Kidney epithelial cell (primary cell): ENCODE data around the gene JMJD1C. TPM values are rescaled to one million over a fixed set of nuclear protein-coding genes. Genes with fewer than 3 reads are reported as not detected.

ENCODE experiments used
- DNase-seq: peaks from one replicate; pipeline ENCODE4 v3.0.0-alpha.2; 2010; ENCODE audit warnings: low read depth
- H3K27me3 ChIP-seq: 2 replicates; pipeline ENCODE4 v1.6.0; 2011; ENCODE audit warnings: low read length; ENCODE audit not compliant: control insufficient read depth, insufficient read depth
- H3K36me3 ChIP-seq: 2 replicates; pipeline ENCODE4 v1.5.1; 2011; ENCODE audit warnings: low read length; ENCODE audit not compliant: control insufficient read depth, insufficient read depth
- H3K4me3 ChIP-seq: 2 replicates; pipeline ENCODE4 v1.5.1; 2011; ENCODE audit warnings: low read depth, mild to moderate bottlenecking, control low read depth, low read length
- total RNA-seq: library from RNA; depleted of rRNA; stranded (reverse); fragments of >200 nt; gene quantifications from 2 replicates; pipeline ENCODE4 v1.2.3, GENCODE V29; 2015
- TF ChIP-seq, protein P1 (sequence below): IDR thresholded peaks from 2 replicates; pipeline ENCODE4 v1.5.1; 2011; ENCODE audit warnings: mild to moderate bottlenecking, moderate library complexity, low read length, control low read depth, inconsistent platforms; ENCODE audit not compliant: insufficient read depth, poor library complexity, severe bottlenecking

Gene JMJD1C
- total RNA-seq, 1 donor from 2014 or later: 90.3 TPM

DNA sequence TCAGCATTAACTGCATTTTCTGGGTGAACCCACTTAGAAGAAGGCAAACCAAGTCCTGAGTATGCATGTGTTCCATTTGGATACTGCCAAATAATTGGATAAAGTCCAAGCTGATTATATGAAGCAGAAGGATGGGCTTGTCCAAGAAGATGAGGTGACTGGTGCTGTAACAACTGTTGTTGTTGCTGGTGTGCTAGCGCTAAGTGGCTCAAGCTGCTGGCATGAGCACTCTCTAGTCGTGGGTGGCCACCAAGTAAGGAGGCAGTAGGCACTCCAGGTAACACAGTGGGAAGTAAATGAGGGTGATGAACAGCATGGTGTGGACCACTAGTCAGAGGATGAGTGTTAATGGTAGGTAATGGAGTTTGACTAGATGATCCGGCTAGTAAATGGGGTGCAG is 252.3 kb downstream of the JMJD1C start:
- H3K36me3 ChIP-seq: peaks cover 3% of the 10 kb centered on the region
- TF ChIP-seq, protein P1, sequence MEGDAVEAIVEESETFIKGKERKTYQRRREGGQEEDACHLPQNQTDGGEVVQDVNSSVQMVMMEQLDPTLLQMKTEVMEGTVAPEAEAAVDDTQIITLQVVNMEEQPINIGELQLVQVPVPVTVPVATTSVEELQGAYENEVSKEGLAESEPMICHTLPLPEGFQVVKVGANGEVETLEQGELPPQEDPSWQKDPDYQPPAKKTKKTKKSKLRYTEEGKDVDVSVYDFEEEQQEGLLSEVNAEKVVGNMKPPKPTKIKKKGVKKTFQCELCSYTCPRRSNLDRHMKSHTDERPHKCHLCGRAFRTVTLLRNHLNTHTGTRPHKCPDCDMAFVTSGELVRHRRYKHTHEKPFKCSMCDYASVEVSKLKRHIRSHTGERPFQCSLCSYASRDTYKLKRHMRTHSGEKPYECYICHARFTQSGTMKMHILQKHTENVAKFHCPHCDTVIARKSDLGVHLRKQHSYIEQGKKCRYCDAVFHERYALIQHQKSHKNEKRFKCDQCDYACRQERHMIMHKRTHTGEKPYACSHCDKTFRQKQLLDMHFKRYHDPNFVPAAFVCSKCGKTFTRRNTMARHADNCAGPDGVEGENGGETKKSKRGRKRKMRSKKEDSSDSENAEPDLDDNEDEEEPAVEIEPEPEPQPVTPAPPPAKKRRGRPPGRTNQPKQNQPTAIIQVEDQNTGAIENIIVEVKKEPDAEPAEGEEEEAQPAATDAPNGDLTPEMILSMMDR: no peak

DNA sequence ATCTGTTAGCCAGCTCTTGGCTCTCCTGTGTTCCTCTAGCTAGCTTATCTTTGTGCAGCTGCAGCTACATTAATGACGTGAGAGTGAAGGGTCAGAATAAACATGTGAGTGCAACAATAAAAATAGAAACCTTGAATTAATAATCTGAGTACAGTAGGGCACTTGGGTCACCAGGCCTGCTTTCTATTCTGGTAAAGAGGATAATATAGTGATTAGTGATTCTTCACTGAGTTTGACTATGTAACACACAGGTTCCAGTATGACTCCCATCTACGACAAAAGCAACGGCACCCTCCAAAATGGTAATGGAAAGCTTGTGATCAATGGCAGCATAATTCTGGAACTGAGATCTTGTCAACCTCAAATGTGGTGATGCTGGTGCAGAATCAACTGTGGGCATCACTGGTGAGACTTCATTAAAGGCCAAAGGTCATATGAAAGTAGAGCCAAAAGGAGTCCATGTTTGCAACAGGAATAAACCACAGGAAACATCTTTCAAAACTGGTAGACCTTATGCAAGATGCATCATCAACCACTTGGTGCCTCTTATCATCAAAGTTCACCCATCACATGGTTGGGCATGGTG is 255.1 kb downstream of the JMJD1C start:
- no peak for DNase-seq
- no peak overlapping the region for H3K4me3 ChIP-seq
- H3K36me3 ChIP-seq: peaks cover 5% of the 10 kb centered on the region
- H3K27me3 ChIP-seq: no peaks in the 10 kb centered on the region
- TF ChIP-seq, protein P1: no peak

More for the DNA sequence above, 252.3 kb downstream of the JMJD1C start:
- Histone ChIP-seq H3K27me3 (no peaks in the 10 kb centered on the region), H3K4me3 (no peak overlapping the region)
- no peak for DNase-seq

DNA sequence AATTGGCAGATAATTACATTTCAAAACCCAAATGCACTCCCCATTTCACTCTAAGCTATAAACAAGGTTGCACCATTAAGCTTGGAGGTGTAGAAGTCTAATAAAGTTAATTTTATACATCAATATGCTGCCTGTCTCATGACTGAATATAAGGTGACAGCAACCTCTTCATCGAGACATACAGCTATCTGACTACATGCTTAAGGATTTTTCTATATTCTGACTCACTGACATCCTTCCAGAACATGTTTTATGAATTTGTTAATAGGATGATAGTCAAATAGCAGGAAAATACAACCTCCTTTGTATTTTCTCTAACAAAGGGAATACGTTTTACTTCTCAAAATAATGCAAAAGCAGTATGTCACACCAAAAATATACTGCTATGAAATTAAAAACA is 256.1 kb downstream of the JMJD1C start:
- no peak for DNase-seq
- Histone ChIP-seq H3K4me3 (no peak overlapping the region), H3K36me3 (peaks cover 5% of the 10 kb centered on the region), H3K27me3 (no peaks in the 10 kb centered on the region)
- TF ChIP-seq, protein P1: no peak

DNA sequence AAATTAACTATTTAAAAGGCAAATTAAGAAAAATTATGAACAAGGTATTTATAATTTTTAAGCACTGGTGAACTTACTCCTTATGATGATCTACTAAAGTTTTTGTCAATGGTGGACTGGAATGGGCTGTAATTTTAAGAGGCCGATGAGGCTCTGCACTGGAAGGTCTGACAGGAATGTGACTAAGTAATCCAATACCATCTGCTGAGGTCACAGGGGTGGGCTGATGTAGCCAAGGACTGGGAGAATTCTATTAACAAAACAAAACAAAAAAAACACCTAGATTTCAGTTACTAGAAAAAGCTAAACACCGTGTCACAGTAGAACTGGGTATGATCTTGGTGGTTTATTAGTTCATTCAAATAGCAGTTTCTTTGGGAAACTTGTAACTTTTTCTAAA is 256.8 kb downstream of the JMJD1C start:
- H3K36me3 ChIP-seq: peaks cover 5% of the 10 kb centered on the region
- TF ChIP-seq, protein P1: no peak
- no peak overlapping the region for H3K4me3 ChIP-seq
- peak; percentile 19 for DNase-seq
- no peaks in the 10 kb centered on the region for H3K27me3 ChIP-seq

DNA sequence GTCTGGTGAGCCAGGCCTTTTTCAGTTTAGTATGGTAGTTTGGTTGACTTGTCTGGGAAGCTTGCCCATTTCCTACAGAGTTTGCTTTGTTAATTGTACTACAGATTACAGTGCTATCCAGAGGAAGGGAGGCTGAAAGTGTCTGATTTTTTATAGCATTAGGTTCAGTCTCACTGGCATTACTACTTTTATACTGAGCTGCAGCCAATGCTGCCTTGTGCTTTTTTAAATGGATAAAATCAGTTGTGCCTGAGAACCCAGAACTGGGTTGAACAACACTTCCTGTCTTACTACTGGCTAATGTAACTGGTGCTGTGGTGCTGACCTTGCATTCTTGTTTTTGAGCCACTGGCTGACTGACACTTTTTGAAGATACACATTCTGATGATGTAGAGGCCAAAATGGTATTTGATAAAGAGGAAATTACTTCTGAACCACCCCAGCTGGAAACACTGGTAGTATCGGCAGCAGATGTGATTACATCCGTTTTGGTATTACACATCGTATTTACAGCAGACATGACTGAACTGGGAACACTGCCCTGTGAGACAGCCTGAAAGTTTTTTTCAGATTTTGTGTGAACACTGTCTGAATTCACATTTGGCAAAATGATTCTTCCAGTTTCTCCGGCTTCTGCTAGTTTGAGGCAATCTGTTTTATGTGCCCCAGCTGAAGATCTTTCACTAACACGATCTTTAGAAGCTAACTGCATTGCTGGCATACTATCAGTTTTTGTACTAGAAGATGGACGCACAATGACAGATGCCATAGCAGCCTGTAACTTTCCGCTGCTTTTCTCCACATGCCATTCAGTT is 258.6 kb downstream of the JMJD1C start:
- no peak overlapping the region for H3K4me3 ChIP-seq

More for the DNA sequence above, 258.6 kb downstream of the JMJD1C start:
- TF ChIP-seq, protein P1: no peak
- DNase-seq: no peak
- no peaks in the 10 kb centered on the region for H3K27me3 ChIP-seq
- H3K36me3 ChIP-seq: peaks cover 3% of the 10 kb centered on the region
